OCI-LY3 (cell line): ENCODE data around the gene CHMP4B.

Source experiments
- CTCF ChIP-seq: fragments of 200-600, 300-600 bp; sonication (generic); IDR thresholded peaks from 2 replicates; pipeline ENCODE4 v1.5.1; 2014; ENCODE audit warnings: antibody characterized with exemption, low read length, low read depth
- EZH2phosphoT487 ChIP-seq: fragments of 200-600 bp; shearing (Covaris generic); IDR thresholded peaks from 2 replicates; pipeline ENCODE4 v1.6.1; 2018; ENCODE audit warnings: antibody characterized with exemption, mixed run types, low read depth

GRCh38 chr20:33761698-33762250 is 49.4 kb upstream of the CHMP4B start:
- TF ChIP-seq CTCF (no peak), EZH2phosphoT487 (no peak)
